ENCODE data around the gene LCMT2. TPM values are rescaled to one million over a fixed set of nuclear protein-coding genes. Genes with fewer than 3 reads are reported as not detected.

The LCMT2 gene
- total RNA-seq, 1 donor from 2014 or later: 6.9 TPM

GRCh38 chr15:43281926-43282602 is 48.3 kb downstream of the LCMT2 start:
- no peaks in the 10 kb centered on the region for H3K9me3 ChIP-seq
- no peak overlapping the region for H3K27ac ChIP-seq
- no peak for TF ChIP-seq CTCF (IDR thresholded peaks at IDR 0.05)
- no peaks in the 10 kb centered on the region for H3K4me1 ChIP-seq
- no peak overlapping the region for H3K4me3 ChIP-seq
- ATAC-seq: no peak
- no peak for DNase-seq
- H3K27me3 ChIP-seq (ENCODE audit: low read depth): peaks cover 10% of the 10 kb centered on the region
- no peaks in the 10 kb centered on the region for H3K36me3 ChIP-seq
- intact Hi-C loops (cut with DNase I): loop anchor here (10.0 kb wide), 1 partner anchor 57 kb away; the partner anchor contains the start of gene EPB42

GRCh38 chr15:43280996-43281395 is 49.4 kb downstream of the LCMT2 start:
- no peak for ATAC-seq
- Histone ChIP-seq H3K27ac (no peak overlapping the region), H3K4me1 (no peaks in the 10 kb centered on the region), H3K9me3 (no peaks in the 10 kb centered on the region), H3K36me3 (no peaks in the 10 kb centered on the region), H3K4me3 (no peak overlapping the region), H3K27me3 (ENCODE audit: low read depth) (peaks cover 10% of the 10 kb centered on the region)
- no peak for DNase-seq
- no peak for TF ChIP-seq CTCF (IDR thresholded peaks at IDR 0.05)
- intact Hi-C loops (cut with DNase I): loop anchor here (10.0 kb wide), 1 partner anchor 56 kb away; the partner anchor contains the start of gene EPB42

GRCh38 chr15:43279496-43279895 is 50.9 kb downstream of the LCMT2 start:
- H3K27ac ChIP-seq: no peak overlapping the region
- H3K4me3 ChIP-seq: no peak overlapping the region
- no peaks in the 10 kb centered on the region for H3K9me3 ChIP-seq
- intact Hi-C loops (cut with DNase I): no loop called here
- H3K36me3 ChIP-seq: no peaks in the 10 kb centered on the region
- no peak for ATAC-seq
- no peak for DNase-seq
- TF ChIP-seq CTCF (IDR thresholded peaks at IDR 0.05): no peak
- H3K4me1 ChIP-seq: no peaks in the 10 kb centered on the region
- peaks cover 10% of the 10 kb centered on the region for H3K27me3 ChIP-seq (ENCODE audit: low read depth)

GRCh38 chr15:43278869-43279268 is 51.5 kb downstream of the LCMT2 start:
- Histone ChIP-seq H3K4me3 (no peak overlapping the region), H3K27ac (no peak overlapping the region), H3K36me3 (no peaks in the 10 kb centered on the region), H3K27me3 (ENCODE audit: low read depth) (peaks cover 15% of the 10 kb centered on the region), H3K4me1 (no peaks in the 10 kb centered on the region), H3K9me3 (no peaks in the 10 kb centered on the region)
- ATAC-seq (no peak), DNase-seq (no peak)
- no peak for TF ChIP-seq CTCF (IDR thresholded peaks at IDR 0.05)
- intact Hi-C loops (cut with DNase I): no loop called here

- Histone ChIP-seq H3K4me3 (no peak overlapping the region), H3K9me3 (no peaks in the 10 kb centered on the region), H3K27ac (no peak overlapping the region), H3K36me3 (no peaks in the 10 kb centered on the region), H3K4me1 (no peaks in the 10 kb centered on the region), H3K27me3 (ENCODE audit: low read depth) (peaks cover 15% of the 10 kb centered on the region)
- DNase-seq (no peak), ATAC-seq (no peak)
- no peak for TF ChIP-seq CTCF (IDR thresholded peaks at IDR 0.05)
- intact Hi-C loops (cut with DNase I): no loop called here
Measured at GRCh38 chr15:43277901-43278300, 52.5 kb downstream of the LCMT2 start.
